Spinal cord (tissue), 10 donors: ENCODE results near the gene SLC35E2B. TPM values are rescaled to one million over a fixed set of nuclear protein-coding genes. Genes with fewer than 3 reads are reported as not detected.
"Not testable (repeated sequence)": the region's sequence is repeated elsewhere in the genome, so short reads cannot be mapped to it uniquely, and the experiment has no call there.

Experiments
- DNase-seq, 6 donors: peaks; one replicate each; pipeline versions ENCODE4 v3.0.0 to v3.0.0-alpha.2; 2013 to 2015; ENCODE audit warnings: low spot score in 6 of 6, low read depth in 4 of 6
- H3K27ac ChIP-seq: one replicate; pipeline ENCODE4 v1.5.1; 2013; ENCODE audit warnings: low read depth, low read length, control low read depth
- H3K27me3 ChIP-seq: one replicate; pipeline ENCODE4 v1.6.1; 2013; ENCODE audit warnings: low read length; ENCODE audit not compliant: control insufficient read depth, insufficient read depth
- H3K36me3 ChIP-seq: one replicate; pipeline ENCODE4 v1.6.1; 2013; ENCODE audit warnings: low read length; ENCODE audit not compliant: control insufficient read depth, insufficient read depth
- H3K4me1 ChIP-seq: one replicate; pipeline ENCODE4 v1.6.1; 2013; ENCODE audit warnings: low read length; ENCODE audit not compliant: control insufficient read depth, insufficient read depth
- H3K4me3 ChIP-seq: one replicate; pipeline ENCODE4 v1.5.1; 2013; ENCODE audit warnings: low read depth, low read length, control low read depth
- H3K9me3 ChIP-seq: one replicate; pipeline ENCODE4 v1.6.1; 2013; ENCODE audit warnings: low read length; ENCODE audit not compliant: control insufficient read depth, insufficient read depth
- WGBS: methylation state at CpG from one replicate; pipeline ENCODE4 v1.1.5; 2013; ENCODE audit warnings: missing lambda C conversion rate; ENCODE audit not compliant: insufficient coverage; 5-methylcytosine and 5-hydroxymethylcytosine counted together
- polyA plus RNA-seq, 2 donors: library from polyadenylated mRNA; unstranded; fragments of 120-200 nt; gene quantifications; one replicate each; pipeline ENCODE4 v1.2.1, GENCODE V29; 2013; ENCODE audit not compliant: insufficient read length in 2 of 2
- total RNA-seq, 2 donors: library from RNA; depleted of rRNA in 1 of 2; stranded (reverse); fragments of 120-200 nt in 1 of 2; fragments of >200 nt in 1 of 2; gene quantifications; one replicate each; pipeline versions ENCODE4 v1.2.3 to v1.2.4, GENCODE V29; 2013 to 2014
- donor health status: healthy.

The SLC35E2B gene
- total and polyA plus RNA-seq, 4 donors: 46.2 to 123 (median 70.9) TPM

GRCh38 chr1:1640711-1641461 is 51.7 kb downstream of the SLC35E2B start:
- H3K27ac ChIP-seq, H3K4me1 ChIP-seq, DNase-seq, H3K27me3 ChIP-seq, H3K9me3 ChIP-seq, H3K4me3 ChIP-seq: not testable (repeated sequence)
- WGBS: 98% methylated on average over 8 of the region's 38 CpGs
- H3K36me3 ChIP-seq: peaks cover 45% of the 10 kb centered on the region

- not testable (repeated sequence) for H3K4me3 ChIP-seq, H3K27ac ChIP-seq, DNase-seq, H3K9me3 ChIP-seq, H3K27me3 ChIP-seq, H3K4me1 ChIP-seq
- WGBS: no CpG with 5 or more reads among the region's 25 CpGs
- H3K36me3 ChIP-seq: peaks cover 41% of the 10 kb centered on the region
Observed at GRCh38 chr1:1640081-1640480, 52.5 kb downstream of the SLC35E2B start.

DNA sequence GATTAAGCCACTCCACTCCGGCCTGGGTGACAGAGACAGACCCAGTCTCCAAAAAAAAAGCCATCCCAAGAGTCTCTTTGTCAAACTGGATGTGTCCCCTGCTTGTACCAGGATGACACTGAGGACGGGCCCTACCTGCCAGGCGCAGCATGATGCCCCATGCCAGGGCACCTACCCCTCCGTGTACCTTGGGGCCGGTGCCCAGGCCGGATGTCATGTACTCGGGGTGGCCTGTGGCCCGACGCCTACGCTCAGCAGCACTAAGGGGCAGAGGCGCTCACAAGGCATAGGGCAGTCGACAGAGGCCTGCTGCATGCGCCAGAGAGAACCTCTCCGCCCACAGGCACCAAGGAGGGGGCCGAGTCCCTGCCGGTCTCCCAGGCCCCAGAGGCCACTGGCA is 53.2 kb downstream of the SLC35E2B start:
- H3K27ac ChIP-seq, DNase-seq: not testable (repeated sequence)
- 98% methylated on average over 12 of the region's 16 CpGs for WGBS

GRCh38 chr1:1638528-1638927 is 54.1 kb downstream of the SLC35E2B start:
- not testable (repeated sequence) for H3K27ac ChIP-seq, H3K4me3 ChIP-seq, H3K27me3 ChIP-seq, H3K4me1 ChIP-seq, H3K9me3 ChIP-seq, DNase-seq
- peaks cover 41% of the 10 kb centered on the region for H3K36me3 ChIP-seq
- WGBS: no CpG with 5 or more reads among the region's 13 CpGs

More for the DNA sequence above, 53.2 kb downstream of the SLC35E2B start:
- H3K9me3 ChIP-seq, H3K4me1 ChIP-seq, H3K4me3 ChIP-seq, H3K27me3 ChIP-seq: not testable (repeated sequence)
- peaks cover 41% of the 10 kb centered on the region for H3K36me3 ChIP-seq

- peaks cover 41% of the 10 kb centered on the region for H3K36me3 ChIP-seq
- H3K27me3 ChIP-seq, H3K4me1 ChIP-seq, H3K27ac ChIP-seq, H3K9me3 ChIP-seq, H3K4me3 ChIP-seq, DNase-seq: not testable (repeated sequence)
- no CpG with 5 or more reads among the region's 14 CpGs for WGBS
Observed at GRCh38 chr1:1637479-1637875, 55.1 kb downstream of the SLC35E2B start.

DNA sequence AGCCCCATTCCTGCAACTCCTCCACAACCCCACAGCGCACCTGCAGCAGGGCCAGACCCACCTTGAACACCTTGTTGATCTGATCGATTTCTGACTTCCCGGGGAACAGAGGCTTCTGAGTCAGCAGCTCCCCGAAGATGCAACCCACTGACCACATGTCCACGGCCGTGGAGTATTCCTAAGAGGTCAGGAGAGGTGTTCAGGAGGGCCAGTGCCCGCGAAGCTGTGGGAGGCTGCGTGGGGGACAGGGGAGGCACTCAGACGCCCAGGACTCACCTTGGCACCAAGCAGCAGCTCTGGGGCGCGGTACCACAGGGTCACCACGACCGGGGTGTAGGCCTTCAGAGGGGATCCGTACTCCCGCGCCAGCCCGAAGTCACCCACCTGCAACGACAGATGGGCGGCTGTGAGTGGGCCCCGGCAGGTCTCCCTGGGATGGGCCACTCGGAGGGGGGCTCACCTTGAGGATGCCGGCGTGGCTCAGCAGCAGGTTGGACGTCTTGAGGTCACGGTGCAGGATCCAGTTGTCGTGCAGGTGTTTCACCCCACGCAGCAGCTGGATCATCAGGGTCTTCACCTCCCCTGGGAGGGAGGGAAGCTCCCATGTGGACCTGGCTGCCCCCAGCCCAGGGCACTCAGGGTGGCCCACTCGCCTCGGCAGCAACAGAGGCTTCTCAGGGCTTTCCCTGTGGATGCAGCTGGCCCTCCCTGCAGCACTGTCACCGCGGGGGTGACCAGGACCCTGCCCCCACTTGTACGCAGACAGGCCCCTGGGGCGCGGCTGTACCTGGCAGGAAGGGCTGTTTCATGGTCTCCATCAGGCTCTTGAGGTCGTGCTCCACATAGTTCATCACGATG is 55.7 kb downstream of the SLC35E2B start:
- not testable (repeated sequence) for H3K9me3 ChIP-seq, H3K27me3 ChIP-seq, H3K4me3 ChIP-seq, H3K27ac ChIP-seq, DNase-seq, H3K4me1 ChIP-seq
- WGBS: 98% methylated on average over 34 of the region's 37 CpGs
- H3K36me3 ChIP-seq: peaks cover 41% of the 10 kb centered on the region

DNA sequence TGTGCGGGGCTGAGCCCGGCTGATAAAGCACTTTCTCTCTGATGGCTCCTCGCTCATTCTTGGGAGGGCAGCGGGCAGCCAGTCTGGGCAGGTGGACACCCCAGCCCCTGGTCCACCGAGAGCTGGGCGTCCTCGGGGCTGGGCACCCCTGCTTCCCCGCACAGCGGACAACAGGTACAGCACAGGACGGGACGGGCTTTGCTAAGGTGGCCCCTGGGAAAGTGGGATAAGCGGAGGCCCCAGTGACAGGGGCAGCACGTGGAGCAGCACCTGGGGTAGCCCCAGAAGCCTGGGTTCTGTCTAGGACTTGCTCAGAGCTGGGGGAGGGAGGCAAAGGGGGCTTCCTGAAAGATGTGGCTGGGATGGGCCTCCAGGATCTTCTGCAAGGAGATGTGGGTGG is 58.0 kb downstream of the SLC35E2B start:
- WGBS: 98% methylated on average over 7 of the region's 13 CpGs
- DNase-seq: not testable (repeated sequence)

DNA sequence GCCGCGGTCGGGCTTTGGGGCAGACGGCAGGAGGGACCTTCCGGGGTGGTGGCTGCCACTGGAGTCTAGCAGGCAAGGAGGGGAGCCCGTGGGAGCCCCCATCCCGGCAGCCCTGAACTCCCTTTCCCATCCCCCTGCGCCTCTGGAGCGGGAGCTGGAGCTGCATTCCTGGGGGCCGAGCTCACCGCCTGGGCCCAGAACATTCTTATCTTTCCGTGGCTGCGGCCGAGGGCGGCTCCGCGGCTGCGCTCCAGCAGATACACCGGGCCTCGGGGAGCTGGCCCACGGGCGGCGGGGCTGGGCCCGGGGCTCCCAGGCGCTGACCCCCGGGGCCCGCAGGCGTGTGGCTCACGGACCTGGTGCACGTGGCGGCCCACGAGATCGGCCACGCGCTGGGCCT is 59.2 kb downstream of the SLC35E2B start:
- not testable (repeated sequence) for H3K9me3 ChIP-seq, DNase-seq, H3K27ac ChIP-seq, H3K4me3 ChIP-seq, H3K4me1 ChIP-seq
- no CpG with 5 or more reads among the region's 35 CpGs for WGBS
- Histone ChIP-seq H3K36me3 (peaks cover 36% of the 10 kb centered on the region), H3K27me3 (peaks cover 25% of the 10 kb centered on the region)

More for the DNA sequence above, 58.0 kb downstream of the SLC35E2B start:
- Histone ChIP-seq H3K36me3 (peaks cover 34% of the 10 kb centered on the region), H3K27me3 (peaks cover 23% of the 10 kb centered on the region)
- H3K4me3 ChIP-seq, H3K9me3 ChIP-seq, H3K4me1 ChIP-seq, H3K27ac ChIP-seq: not testable (repeated sequence)

DNA sequence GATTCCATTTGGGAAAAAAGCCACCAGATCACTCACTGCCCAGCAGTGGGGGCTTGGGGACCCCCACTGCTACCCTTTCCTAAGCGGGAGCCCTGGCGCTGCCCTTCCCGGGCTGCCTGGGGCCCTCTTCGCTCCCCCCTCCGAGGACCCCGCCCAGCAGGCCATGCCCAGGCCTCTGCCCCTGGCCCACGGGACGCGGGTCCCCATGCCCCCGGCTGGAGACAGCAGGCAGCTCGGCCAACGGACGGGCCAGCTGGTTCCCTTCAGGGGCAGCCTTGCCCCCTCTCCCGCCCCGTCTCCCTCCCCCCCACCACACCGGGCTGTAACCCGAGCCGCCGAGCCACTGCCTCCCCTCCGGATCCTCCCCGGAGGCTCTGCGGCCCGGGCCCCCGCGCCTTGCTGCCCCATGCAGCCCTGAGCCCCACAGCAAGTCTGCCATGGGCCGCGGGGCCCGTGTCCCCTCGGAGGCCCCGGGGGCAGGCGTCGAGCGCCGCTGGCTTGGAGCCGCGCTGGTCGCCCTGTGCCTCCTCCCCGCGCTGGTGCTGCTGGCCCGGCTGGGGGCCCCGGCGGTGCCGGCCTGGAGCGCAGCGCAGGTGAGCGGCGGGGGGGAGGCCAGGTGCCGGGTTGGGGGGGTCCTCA is 60.7 kb downstream of the SLC35E2B start, which contains the start of gene MMP23B:
Gene MMP23B (plus strand): TSS at position 392 of the 639 bp plus-strand sequence. CDS start 46 bp downstream, at position 438.
- peaks cover 38% of the 10 kb centered on the region for H3K36me3 ChIP-seq
- peak in 1 of 6 donors; percentile 11 for DNase-seq
- no peaks in the 10 kb centered on the region for H3K4me1 ChIP-seq
- peak within 1 kb of the TSS; percentile 47 for H3K27ac ChIP-seq
- peaks cover 25% of the 10 kb centered on the region for H3K27me3 ChIP-seq
- H3K9me3 ChIP-seq: no peaks in the 10 kb centered on the region
- no peak within 1 kb of the TSS for H3K4me3 ChIP-seq
- 2% methylated on average over 38 of the region's 48 CpGs for WGBS
